H1 (cell line): ENCODE data around the gene BEAN1. TPM values are rescaled to one million over a fixed set of nuclear protein-coding genes. Genes with fewer than 3 reads are reported as not detected.

ENCODE experiments used
- CTCF ChIA-PET: fragments of 300-600 bp; sonication (Branson Sonifier 250); formaldehyde crosslinking; loops from one replicate; lab custom pipeline; 2021; ENCODE audit not compliant: partially characterized antibody; lab: Charles Lee
- POLR2A ChIA-PET: fragments of 300-600 bp; sonication (Branson Sonifier 250); formaldehyde crosslinking; loops from one replicate; lab custom pipeline; 2021; ENCODE audit warnings: inconsistent platforms; ENCODE audit not compliant: partially characterized antibody; lab: Charles Lee
- DNase-seq, 2 experiments: peaks; one replicate each; pipeline versions ENCODE4 v3.0.0 to v3.0.0-alpha.2; 2010 to 2022; ENCODE audit warnings: low spot score in 2 of 2, low read depth in 1 of 2, mixed read lengths in 1 of 2
- FAIRE-seq: peaks from 2 replicates; lab custom pipeline; 2011; peaks lifted over from hg19 to GRCh38; lab: Jason Lieb, UNC
- H2AFZ ChIP-seq: 2 replicates; pipeline ENCODE4 v1.8.1; 2012; ENCODE audit warnings: low read length, inconsistent platforms
- H2AK5ac ChIP-seq: 2 replicates; pipeline ENCODE4 v1.6.1; 2013; ENCODE audit warnings: low read depth, low read length
- H2BK120ac ChIP-seq: replicated peaks from 2 replicates; pipeline ENCODE3; 2013; ENCODE audit warnings: low read depth, low read length, inconsistent platforms
- H2BK12ac ChIP-seq: 2 replicates; pipeline ENCODE4 v1.6.1; 2013; ENCODE audit warnings: low read depth, low read length
- H2BK15ac ChIP-seq: 2 replicates; pipeline ENCODE4 v1.6.1; 2013; ENCODE audit warnings: low read length
- H2BK20ac ChIP-seq: 2 replicates; pipeline ENCODE4 v1.6.1; 2013; ENCODE audit warnings: low read length
- H2BK5ac ChIP-seq: 2 replicates; pipeline ENCODE4 v1.6.1; 2013; ENCODE audit warnings: low read depth, low read length
- H3K14ac ChIP-seq: 2 replicates; pipeline ENCODE4 v1.6.1; 2013; ENCODE audit warnings: inconsistent platforms; ENCODE audit not compliant: insufficient read length
- H3K18ac ChIP-seq: 2 replicates; pipeline ENCODE4 v1.6.1; 2013; ENCODE audit warnings: low read length; ENCODE audit errors: extremely low read depth
- H3K23ac ChIP-seq: 2 replicates; pipeline ENCODE4 v1.6.1; 2013; ENCODE audit warnings: inconsistent platforms; ENCODE audit not compliant: insufficient read length
- H3K23me2 ChIP-seq: 2 replicates; pipeline ENCODE4 v1.6.1; 2013; ENCODE audit warnings: low read depth, low read length
- H3K27ac ChIP-seq: 2 replicates; pipeline ENCODE4 v1.6.1; 2011; ENCODE audit warnings: low read depth, low read length, inconsistent platforms
- H3K27me3 ChIP-seq, 4 experiments: replicated peaks in 1 of 4; 1 replicate in 1 of 4; 2 replicates in 3 of 4; pipeline versions ENCODE4 v1.6.1 to v1.8.1; 2011 to 2013; ENCODE audit warnings: low read length in 3 of 4, mild to moderate bottlenecking in 3 of 4, inconsistent platforms in 2 of 4, mixed read lengths in 2 of 4, moderate library complexity in 1 of 4; ENCODE audit not compliant: control insufficient read depth in 3 of 4, insufficient read depth in 3 of 4; ENCODE audit errors: extremely low read depth in 1 of 4
- H3K36me3 ChIP-seq, 4 experiments: 2 replicates each; pipeline versions ENCODE4 v1.6.1 to v1.8.1; 2011 to 2013; ENCODE audit warnings: mild to moderate bottlenecking in 4 of 4, low read length in 3 of 4, moderate library complexity in 2 of 4, control low read depth in 1 of 4, inconsistent platforms in 1 of 4; ENCODE audit not compliant: insufficient read depth in 4 of 4, control insufficient read depth in 2 of 4
- H3K4ac ChIP-seq: replicated peaks from 2 replicates; pipeline ENCODE3; 2013; ENCODE audit warnings: low read length, low read depth, mixed read lengths, inconsistent platforms; ENCODE audit not compliant: insufficient read length
- H3K4me1 ChIP-seq, 4 experiments: replicated peaks in 1 of 4; 1 replicate in 1 of 4; 2 replicates in 3 of 4; pipeline versions ENCODE4 v1.6.1 to v1.8.1; 2011 to 2013; ENCODE audit warnings: low read length in 3 of 4, inconsistent platforms in 2 of 4, mixed read lengths in 1 of 4; ENCODE audit not compliant: insufficient read depth in 4 of 4, control insufficient read depth in 3 of 4
- H3K4me2 ChIP-seq, 2 experiments: 2 replicates each; pipeline versions ENCODE4 v1.6.1 to v1.8.1; 2011 to 2013; ENCODE audit warnings: low read depth in 2 of 2, low read length in 2 of 2, control low read depth in 1 of 2, inconsistent platforms in 1 of 2, mild to moderate bottlenecking in 1 of 2; ENCODE audit not compliant: insufficient read depth in 1 of 2
- H3K4me3 ChIP-seq, 4 experiments: fragments of 200-600, 300-600 bp in 1 of 4; sonication (generic), shearing (Covaris generic), sonication (Bioruptor Twin) in 1 of 4; 2 replicates each; pipeline versions ENCODE4 v1.5.1 to v1.8.1; 2011 to 2016; ENCODE audit warnings: low read length in 4 of 4, low read depth in 3 of 4, control low read depth in 2 of 4, inconsistent platforms in 2 of 4, mild to moderate bottlenecking in 2 of 4, mixed read lengths in 1 of 4, moderate library complexity in 1 of 4; ENCODE audit not compliant: insufficient read depth in 2 of 4; ENCODE audit errors: extremely low read depth in 1 of 4
- H3K56ac ChIP-seq: replicated peaks from 2 replicates; pipeline ENCODE3; 2013; ENCODE audit warnings: low read depth, mild to moderate bottlenecking, mixed read lengths, low read length, inconsistent platforms; ENCODE audit not compliant: insufficient read length
- H3K79me1 ChIP-seq: 2 replicates; pipeline ENCODE4 v1.6.1; 2013; ENCODE audit warnings: low read depth, low read length, control low read depth
- H3K79me2 ChIP-seq, 2 experiments: 2 replicates each; pipeline versions ENCODE4 v1.6.1 to v1.8.1; 2012 to 2013; ENCODE audit warnings: low read length in 2 of 2, mild to moderate bottlenecking in 2 of 2, inconsistent platforms in 1 of 2; ENCODE audit not compliant: insufficient read depth in 2 of 2, control insufficient read depth in 1 of 2
- H3K9ac ChIP-seq, 4 experiments: replicated peaks in 1 of 4; 1 replicate in 1 of 4; 2 replicates in 3 of 4; pipeline versions ENCODE4 v1.6.1 to v1.8.1; 2011 to 2013; ENCODE audit warnings: low read depth in 3 of 4, low read length in 3 of 4, control low read depth in 2 of 4, mild to moderate bottlenecking in 2 of 4, moderate library complexity in 2 of 4, inconsistent platforms in 1 of 4; ENCODE audit errors: extremely low read depth in 1 of 4
- H3K9me3 ChIP-seq, 2 experiments: 2 replicates each; pipeline versions ENCODE4 v1.6.1 to v1.8.1; 2012 to 2013; ENCODE audit warnings: mild to moderate bottlenecking in 2 of 2, moderate library complexity in 2 of 2, control low read depth in 1 of 2, inconsistent platforms in 1 of 2, low read depth in 1 of 2, low read length in 1 of 2, mixed read lengths in 1 of 2; ENCODE audit not compliant: insufficient read depth in 2 of 2
- H4K20me1 ChIP-seq, 2 experiments: replicated peaks in 1 of 2; 2 replicates each; pipeline versions ENCODE3 to v1.8.1; 2011 to 2013; ENCODE audit warnings: inconsistent platforms in 2 of 2, low read length in 2 of 2, mild to moderate bottlenecking in 1 of 2; ENCODE audit not compliant: insufficient read depth in 2 of 2, control insufficient read depth in 1 of 2
- H4K5ac ChIP-seq: 2 replicates; pipeline ENCODE4 v1.6.1; 2013; ENCODE audit warnings: low read length, low read depth, mixed read lengths, inconsistent platforms; ENCODE audit not compliant: insufficient read length
- H4K8ac ChIP-seq: 2 replicates; pipeline ENCODE4 v1.8.0; 2013; ENCODE audit warnings: mild to moderate bottlenecking, moderate library complexity, low read length, inconsistent platforms; ENCODE audit not compliant: insufficient read depth; ENCODE audit errors: extremely low read depth
- H4K91ac ChIP-seq: replicated peaks from 2 replicates; pipeline ENCODE3; 2013; ENCODE audit warnings: low read length, mixed read lengths, inconsistent platforms; ENCODE audit not compliant: insufficient read length
- CHD1 ChIP-seq: IDR thresholded peaks from 2 replicates; pipeline ENCODE4 v1.6.1; 2012; ENCODE audit warnings: low read depth, low read length, improper control_type of control experiment
- EGR1 ChIP-seq: IDR thresholded peaks from 2 replicates; pipeline ENCODE4 v1.6.1; 2011; ENCODE audit warnings: low read depth, low read length, borderline replicate concordance
- JUN ChIP-seq: IDR thresholded peaks from 2 replicates; pipeline ENCODE4 v1.6.1; 2011; ENCODE audit warnings: low read depth, mild to moderate bottlenecking, improper control_type of control experiment, low read length
- NRF1 ChIP-seq: IDR thresholded peaks from 2 replicates; pipeline ENCODE4 v1.6.1; 2011; ENCODE audit warnings: mild to moderate bottlenecking, low read depth, low read length, improper control_type of control experiment
- SIX5 ChIP-seq: IDR thresholded peaks from 2 replicates; pipeline ENCODE4 v1.6.1; 2011; ENCODE audit warnings: mild to moderate bottlenecking, low read depth, low read length
- SUZ12 ChIP-seq: fragments of 200-600 bp; sonication (generic); IDR thresholded peaks from 2 replicates; pipeline ENCODE4 v1.6.1; 2012; ENCODE audit warnings: mild to moderate bottlenecking, inconsistent platforms, low read length, moderate library complexity, mixed read lengths
- USF2 ChIP-seq: IDR thresholded peaks from 2 replicates; pipeline ENCODE4 v1.6.1; 2011; ENCODE audit warnings: low read length, improper control_type of control experiment
- YY1 ChIP-seq: IDR thresholded peaks from 2 replicates; pipeline ENCODE4 v1.6.1; 2011; ENCODE audit warnings: low read depth, mild to moderate bottlenecking, low read length
- WGBS, 2 experiments: shearing (Covaris generic) in 1 of 2; methylation state at CpG; one replicate each; pipeline versions ENCODE4 v1.1.6 to v1.1.7; 2013 to 2015; ENCODE audit warnings: low lambda C conversion rate in 2 of 2, mixed read lengths in 2 of 2, inconsistent platforms in 1 of 2, low coverage in 1 of 2, missing lambda C conversion rate in 1 of 2; ENCODE audit not compliant: insufficient replicate concordance in 2 of 2, insufficient coverage in 1 of 2, insufficient read length in 1 of 2; ENCODE audit errors: extremely low coverage in 1 of 2, missing lambda C conversion rate in 1 of 2; 5-methylcytosine and 5-hydroxymethylcytosine counted together
- polyA plus RNA-seq, 7 experiments: library from polyadenylated mRNA; depleted of rRNA in 3 of 7; stranded (reverse) in 5 of 7; unstranded in 2 of 7; fragments of >200 nt in 5 of 7; fragments of 200-250 nt in 2 of 7; gene quantifications; 1 replicate in 5 of 7; 2 replicates in 1 of 7; 4 replicates in 1 of 7; pipeline versions ENCODE4 v1.2.1 to v1.2.3, GENCODE V29; 2011 to 2013; ENCODE audit warnings: missing spikeins in 2 of 7, mixed read lengths in 2 of 7
- total RNA-seq: library from RNA; stranded (reverse); fragmentation: NEBNext Ultra II Directional; extraction: Animal tissue kit (Norgen Biotek cat#: 25700); gene quantifications from 2 replicates; pipeline ENCODE4 v1.2.1, GENCODE V29; 2021
- TF ChIP-seq, protein P1 (sequence below): IDR thresholded peaks from 2 replicates; pipeline ENCODE4 v1.6.1; 2012; ENCODE audit warnings: inconsistent platforms

Gene BEAN1
- total and polyA plus RNA-seq, 2 of the 8 experiments (the other 6 are each of a cell fraction or from before 2014, with no cell fraction given), result 0.08 TPM; not detected in 1

- no peak for FAIRE-seq
These were observed 31.8 kb downstream of the BEAN1 start for GRCh38 chr16:66458853-66459252.

More at GRCh38 chr16:66458853-66459252, 31.8 kb downstream of the BEAN1 start:
- H3K9me3 ChIP-seq, result no peaks in the 10 kb centered on the region
- CTCF ChIA-PET, result interaction anchor here (0.5 to 5.3 kb wide), 14 partner anchors 13 to 684 kb away, joined by 3 to 30 read pairs (median 4); partner anchors contain the start of gene CKLF
- no peak overlapping the region for H2AK5ac ChIP-seq
- H3K79me1 ChIP-seq, result no peaks in the 10 kb centered on the region
- POLR2A ChIA-PET, result interaction anchor here (0.7 to 0.8 kb wide), 2 partner anchors 18 to 443 kb away, joined by 3 read pairs; no protein-coding TSS in a partner anchor
- H4K8ac ChIP-seq, result no peak overlapping the region
- no peak overlapping the region for H2BK15ac ChIP-seq
- no peak for TF ChIP-seq CHD1
- TF ChIP-seq, protein P1, sequence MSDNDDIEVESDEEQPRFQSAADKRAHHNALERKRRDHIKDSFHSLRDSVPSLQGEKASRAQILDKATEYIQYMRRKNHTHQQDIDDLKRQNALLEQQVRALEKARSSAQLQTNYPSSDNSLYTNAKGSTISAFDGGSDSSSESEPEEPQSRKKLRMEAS, result no peak
- TF ChIP-seq SUZ12, result no peak
- no peak for TF ChIP-seq USF2
- no peak for TF ChIP-seq YY1
- TF ChIP-seq EGR1, result no peak
- TF ChIP-seq NRF1, result no peak
- no peak for TF ChIP-seq SIX5
- TF ChIP-seq JUN, result no peak
- H3K27ac ChIP-seq, result no peak overlapping the region
- H2AFZ ChIP-seq, result no peak overlapping the region; the same call in 1 of the 2 replicates
- peak overlapping the region; percentile 47 for H4K91ac ChIP-seq
- H3K36me3 ChIP-seq, result no peaks in the 10 kb centered on the region
- 0 out of 2 replicates have a peak overlapping the region, but pooled peaks have one; percentile 57 for H2BK20ac ChIP-seq
- no peak overlapping the region for H3K23ac ChIP-seq
- peaks cover 0 to 4% (median 1%) of the 10 kb centered on the region in 4 experiments; a peak in 1 of 7 replicates for H3K4me1 ChIP-seq
- H3K9ac ChIP-seq, result no peak overlapping the region
- H3K27me3 ChIP-seq, result no peaks in the 10 kb centered on the region
- no peak overlapping the region for H4K5ac ChIP-seq
- WGBS, 2 experiments, result 84% methylated on average over 5 of the region's 7 CpGs; no CpG with 5 or more reads in 1 of the 2 experiments
- H3K23me2 ChIP-seq, result peaks cover 2% of the 10 kb centered on the region; the same call in 1 of the 2 replicates
- no peak overlapping the region for H3K14ac ChIP-seq
- no peaks in the 10 kb centered on the region for H4K20me1 ChIP-seq
- H2BK120ac ChIP-seq, result no peak overlapping the region
- no peak overlapping the region for H2BK5ac ChIP-seq
- no peaks in the 10 kb centered on the region for H3K79me2 ChIP-seq
- H2BK12ac ChIP-seq, result 0 out of 2 replicates have a peak overlapping the region, but pooled peaks have one; percentile 17
- no peak overlapping the region for H3K56ac ChIP-seq
- H3K4me3 ChIP-seq, result no peak overlapping the region
- H3K4me2 ChIP-seq, result no peak overlapping the region
- no peak for DNase-seq
- H3K4ac ChIP-seq, result no peak overlapping the region
- no peak overlapping the region for H3K18ac ChIP-seq
